ENCODE results near the gene NKX1-1. TPM values are rescaled to one million over a fixed set of nuclear protein-coding genes. Genes with fewer than 3 reads are reported as not detected.

The NKX1-1 gene
- total and polyA plus RNA-seq, 2 of the 8 experiments (the other 6 are each of a cell fraction or from before 2014, with no cell fraction given): not detected

DNA sequence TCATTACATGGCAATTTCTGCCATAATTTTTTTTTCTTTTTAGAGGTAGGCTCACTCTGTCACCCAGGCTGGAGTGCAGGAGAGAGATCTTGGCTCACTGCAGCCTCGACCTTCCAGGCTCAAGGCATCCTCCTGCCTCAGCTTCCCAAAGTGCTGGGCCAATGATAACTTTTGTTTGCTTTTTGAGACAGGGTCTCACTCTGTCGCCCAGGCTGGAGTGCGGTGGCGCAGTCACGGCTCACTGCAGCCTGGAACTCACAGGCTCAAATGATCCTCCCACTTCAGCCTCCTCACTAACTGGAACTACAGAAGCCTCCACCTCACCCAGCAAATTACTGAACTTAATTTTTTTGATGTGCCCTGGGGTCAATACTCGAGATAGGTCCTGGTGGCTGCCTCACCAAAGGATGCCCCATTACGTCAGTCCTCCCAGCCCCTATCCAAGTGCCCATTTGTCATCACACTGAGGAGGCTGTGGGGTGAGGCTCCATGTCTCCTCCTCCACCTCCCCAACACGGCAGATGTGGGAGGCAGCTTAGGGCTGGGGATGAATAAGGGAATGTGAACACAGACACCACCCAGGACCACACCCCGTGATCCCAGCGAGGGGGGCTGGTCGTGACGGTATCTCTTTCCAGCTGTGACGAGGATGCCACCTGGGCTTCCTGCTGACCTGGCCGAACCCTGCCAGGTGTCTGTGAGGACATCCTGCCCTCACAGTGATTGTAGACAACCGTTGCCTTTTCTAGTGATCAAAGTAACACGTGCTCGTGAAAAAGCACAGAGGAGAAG, 12.4 kb upstream of the NKX1-1 start:
- Histone ChIP-seq H3K36me3 (ENCODE audit: control insufficient read depth in 2 of 4, insufficient read depth in 4 of 4, low read length in 3 of 4) (no peaks in the 10 kb centered on the region), H2BK20ac (ENCODE audit: low read length) (no peak overlapping the region), H3K9me3 (ENCODE audit: insufficient read depth in 2 of 2, low read depth in 1 of 2, low read length in 1 of 2) (no peaks in the 10 kb centered on the region), H3K4me2 (ENCODE audit: insufficient read depth in 1 of 2, low read depth in 2 of 2, low read length in 2 of 2) (no peak overlapping the region), H3K4me3 (ENCODE audit: extremely low read depth in 1 of 4, insufficient read depth in 2 of 4, low read depth in 3 of 4, low read length in 4 of 4) (no peak overlapping the region), H3K27ac (ENCODE audit: low read depth, low read length) (no peak overlapping the region), H3K27me3 (replicated peaks in 1 of 4; ENCODE audit: control insufficient read depth in 3 of 4, extremely low read depth in 1 of 4, insufficient read depth in 3 of 4, low read length in 3 of 4) (peaks cover 0 to 6% (median 3%) of the 10 kb centered on the region in 4 experiments; a peak in 6 of 7 replicates), H4K8ac (ENCODE audit: extremely low read depth, insufficient read depth, low read length) (no peak overlapping the region), H3K4ac (replicated peaks; ENCODE audit: insufficient read length, low read depth, low read length) (no peak overlapping the region), H3K79me2 (ENCODE audit: control insufficient read depth in 1 of 2, insufficient read depth in 2 of 2, low read length in 2 of 2) (no peaks in the 10 kb centered on the region), H3K18ac (ENCODE audit: extremely low read depth, low read length) (no peak overlapping the region), H3K9ac (replicated peaks in 1 of 4; ENCODE audit: extremely low read depth in 1 of 4, low read depth in 3 of 4, low read length in 3 of 4) (no peak overlapping the region), H2BK12ac (ENCODE audit: low read depth, low read length) (no peak overlapping the region), H2BK15ac (ENCODE audit: low read length) (no peak overlapping the region), H3K14ac (ENCODE audit: insufficient read length) (no peak overlapping the region), H2BK5ac (ENCODE audit: low read depth, low read length) (no peak overlapping the region), H4K20me1 (replicated peaks in 1 of 2; ENCODE audit: control insufficient read depth in 1 of 2, insufficient read depth in 2 of 2, low read length in 2 of 2) (peaks cover 0 to 4% of the 10 kb centered on the region in 2 experiments), H3K4me1 (replicated peaks in 1 of 4; ENCODE audit: control insufficient read depth in 3 of 4, insufficient read depth in 4 of 4, low read length in 3 of 4) (peaks cover 0 to 10% (median 2%) of the 10 kb centered on the region in 4 experiments; a peak in 4 of 7 replicates), H3K23ac (ENCODE audit: insufficient read length) (no peak overlapping the region), H2AFZ (ENCODE audit: low read length) (no peak overlapping the region), H3K79me1 (ENCODE audit: low read depth, low read length) (no peaks in the 10 kb centered on the region), H3K56ac (replicated peaks; ENCODE audit: insufficient read length, low read depth, low read length) (no peak overlapping the region), H4K91ac (replicated peaks; ENCODE audit: insufficient read length, low read length) (peak overlapping the region; percentile 30), H2BK120ac (replicated peaks; ENCODE audit: low read depth, low read length) (no peak overlapping the region), H4K5ac (ENCODE audit: insufficient read length, low read depth, low read length) (no peak overlapping the region), H2AK5ac (ENCODE audit: low read depth, low read length) (no peak overlapping the region), H3K23me2 (ENCODE audit: low read depth, low read length) (no peaks in the 10 kb centered on the region; the same call in 1 of the 2 replicates)
- FAIRE-seq (no peak), DNase-seq (ENCODE audit: low read depth in 1 of 2, low spot score in 2 of 2) (peak in 1 of 2 experiments; percentile 17)
- WGBS, 2 experiments (ENCODE audit: extremely low coverage in 1 of 2, insufficient coverage in 1 of 2, insufficient read length in 1 of 2, insufficient replicate concordance in 2 of 2, low coverage in 1 of 2, low lambda C conversion rate in 2 of 2, missing lambda C conversion rate in 1 of 2): 90% methylated on average over 17 of the region's 17 CpGs; no CpG with 5 or more reads in 1 of the 2 experiments
- CTCF ChIA-PET (ENCODE audit: partially characterized antibody): no interaction called here
- POLR2A ChIA-PET (ENCODE audit: partially characterized antibody): no interaction called here
- TF ChIP-seq JUND (IDR thresholded peaks at IDR 0.05; ENCODE audit: low read length) (no peak), RAD21 (IDR thresholded peaks at IDR 0.05 in 1 of 2, conservative IDR thresholded peaks at IDR 0.05 in 1 of 2; ENCODE audit: low read depth in 2 of 2, low read length in 2 of 2) (no peak), CBX5 (IDR thresholded peaks at IDR 0.05; ENCODE audit: low read depth, low read length) (no peak), RXRA (IDR thresholded peaks at IDR 0.05; ENCODE audit: insufficient read depth, low read depth, low read length) (no peak), SRF (IDR thresholded peaks at IDR 0.05; ENCODE audit: low read depth, low read length) (no peak), POU5F1 (IDR thresholded peaks at IDR 0.05; ENCODE audit: low read depth, low read length) (no peak)
- TF ChIP-seq, protein P1, sequence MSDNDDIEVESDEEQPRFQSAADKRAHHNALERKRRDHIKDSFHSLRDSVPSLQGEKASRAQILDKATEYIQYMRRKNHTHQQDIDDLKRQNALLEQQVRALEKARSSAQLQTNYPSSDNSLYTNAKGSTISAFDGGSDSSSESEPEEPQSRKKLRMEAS (IDR thresholded peaks at IDR 0.05): no peak
- TF ChIP-seq, protein P2, sequence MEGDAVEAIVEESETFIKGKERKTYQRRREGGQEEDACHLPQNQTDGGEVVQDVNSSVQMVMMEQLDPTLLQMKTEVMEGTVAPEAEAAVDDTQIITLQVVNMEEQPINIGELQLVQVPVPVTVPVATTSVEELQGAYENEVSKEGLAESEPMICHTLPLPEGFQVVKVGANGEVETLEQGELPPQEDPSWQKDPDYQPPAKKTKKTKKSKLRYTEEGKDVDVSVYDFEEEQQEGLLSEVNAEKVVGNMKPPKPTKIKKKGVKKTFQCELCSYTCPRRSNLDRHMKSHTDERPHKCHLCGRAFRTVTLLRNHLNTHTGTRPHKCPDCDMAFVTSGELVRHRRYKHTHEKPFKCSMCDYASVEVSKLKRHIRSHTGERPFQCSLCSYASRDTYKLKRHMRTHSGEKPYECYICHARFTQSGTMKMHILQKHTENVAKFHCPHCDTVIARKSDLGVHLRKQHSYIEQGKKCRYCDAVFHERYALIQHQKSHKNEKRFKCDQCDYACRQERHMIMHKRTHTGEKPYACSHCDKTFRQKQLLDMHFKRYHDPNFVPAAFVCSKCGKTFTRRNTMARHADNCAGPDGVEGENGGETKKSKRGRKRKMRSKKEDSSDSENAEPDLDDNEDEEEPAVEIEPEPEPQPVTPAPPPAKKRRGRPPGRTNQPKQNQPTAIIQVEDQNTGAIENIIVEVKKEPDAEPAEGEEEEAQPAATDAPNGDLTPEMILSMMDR (IDR thresholded peaks at IDR 0.05; ENCODE audit: control extremely low read depth in 1 of 3, insufficient read depth in 1 of 3, low read depth in 1 of 3, low read length in 3 of 3): no peak

All from H1 (cell line).